NB4 (cell line): ENCODE data around the gene TMEM135.
"Not testable (repeated sequence)": the region's sequence is repeated elsewhere in the genome, so short reads cannot be mapped to it uniquely, and the experiment has no call there.

Experiments used
- DNase-seq: peaks from one replicate; pipeline ENCODE4 v3.0.0; 2010; ENCODE audit warnings: low read depth
- H3K4me3 ChIP-seq: one replicate; pipeline ENCODE4 v1.5.1; 2011; ENCODE audit warnings: mild to moderate bottlenecking, low read depth, low read length, moderate library complexity
- MYC ChIP-seq: IDR thresholded peaks from 2 replicates; pipeline ENCODE4 v1.6.1; 2011; ENCODE audit warnings: low read depth, low read length
- POLR2A ChIP-seq: IDR thresholded peaks from 2 replicates; pipeline ENCODE4 v1.6.1; 2011; ENCODE audit warnings: mild to moderate bottlenecking; ENCODE audit not compliant: insufficient read length; ENCODE audit errors: extremely low read depth
- TF ChIP-seq, protein P1 (sequence below): IDR thresholded peaks from 2 replicates; pipeline ENCODE4 v1.6.1; 2011; ENCODE audit warnings: low read depth, low read length
- TF ChIP-seq, protein P2 (sequence below): IDR thresholded peaks from one replicate; pipeline ENCODE4 v1.5.1; 2012; ENCODE audit warnings: low read depth, low read length

Gene TMEM135

DNA sequence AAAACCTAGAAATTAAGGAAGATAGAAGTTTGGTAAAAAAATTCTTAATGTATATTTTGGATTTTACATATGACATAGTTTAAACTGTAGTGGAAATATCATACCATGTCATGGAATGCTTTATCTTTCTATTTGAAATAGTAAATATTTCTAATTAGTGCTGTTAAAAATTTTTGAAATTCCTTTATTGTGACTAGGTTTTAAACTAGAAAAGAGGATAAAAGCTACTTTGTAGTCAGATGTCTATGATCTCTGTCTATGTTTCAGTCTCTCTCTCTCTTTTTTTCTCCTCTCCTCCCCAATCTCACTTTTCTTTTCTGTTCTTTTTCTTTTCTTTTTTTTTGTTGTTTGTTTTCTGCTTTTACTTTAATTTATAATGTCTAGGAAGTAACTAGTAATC lies 226.2 kb downstream of the TMEM135 start:
- TF ChIP-seq, protein P1, sequence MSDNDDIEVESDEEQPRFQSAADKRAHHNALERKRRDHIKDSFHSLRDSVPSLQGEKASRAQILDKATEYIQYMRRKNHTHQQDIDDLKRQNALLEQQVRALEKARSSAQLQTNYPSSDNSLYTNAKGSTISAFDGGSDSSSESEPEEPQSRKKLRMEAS = no peak
- TF ChIP-seq POLR2A = no peak
- TF ChIP-seq, protein P2, sequence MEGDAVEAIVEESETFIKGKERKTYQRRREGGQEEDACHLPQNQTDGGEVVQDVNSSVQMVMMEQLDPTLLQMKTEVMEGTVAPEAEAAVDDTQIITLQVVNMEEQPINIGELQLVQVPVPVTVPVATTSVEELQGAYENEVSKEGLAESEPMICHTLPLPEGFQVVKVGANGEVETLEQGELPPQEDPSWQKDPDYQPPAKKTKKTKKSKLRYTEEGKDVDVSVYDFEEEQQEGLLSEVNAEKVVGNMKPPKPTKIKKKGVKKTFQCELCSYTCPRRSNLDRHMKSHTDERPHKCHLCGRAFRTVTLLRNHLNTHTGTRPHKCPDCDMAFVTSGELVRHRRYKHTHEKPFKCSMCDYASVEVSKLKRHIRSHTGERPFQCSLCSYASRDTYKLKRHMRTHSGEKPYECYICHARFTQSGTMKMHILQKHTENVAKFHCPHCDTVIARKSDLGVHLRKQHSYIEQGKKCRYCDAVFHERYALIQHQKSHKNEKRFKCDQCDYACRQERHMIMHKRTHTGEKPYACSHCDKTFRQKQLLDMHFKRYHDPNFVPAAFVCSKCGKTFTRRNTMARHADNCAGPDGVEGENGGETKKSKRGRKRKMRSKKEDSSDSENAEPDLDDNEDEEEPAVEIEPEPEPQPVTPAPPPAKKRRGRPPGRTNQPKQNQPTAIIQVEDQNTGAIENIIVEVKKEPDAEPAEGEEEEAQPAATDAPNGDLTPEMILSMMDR = no peak
- TF ChIP-seq MYC = no peak
- no peak for DNase-seq
- H3K4me3 ChIP-seq = no peak overlapping the region

DNA sequence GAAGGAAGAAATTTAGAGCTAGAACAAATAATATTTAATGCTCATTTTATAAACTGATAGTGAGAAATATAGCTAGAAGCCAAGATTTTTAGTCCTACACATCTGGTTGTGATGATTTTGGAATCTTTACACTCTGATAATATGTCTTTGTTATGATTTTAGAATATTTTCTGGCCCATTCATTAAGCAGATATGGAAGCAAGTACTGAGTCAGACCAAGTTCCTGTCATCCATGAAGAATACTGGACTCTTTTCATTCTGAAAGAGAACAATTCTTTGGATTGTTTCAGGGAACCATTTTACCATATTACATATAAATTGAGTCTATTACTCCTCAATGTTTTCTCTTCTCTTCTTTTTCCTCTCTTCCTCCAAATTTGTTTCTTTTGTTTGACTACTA lies 227.4 kb downstream of the TMEM135 start:
- no peak overlapping the region for H3K4me3 ChIP-seq
- TF ChIP-seq POLR2A (no peak), MYC (no peak)
- TF ChIP-seq, protein P2 = no peak
- TF ChIP-seq, protein P1 = no peak
- no peak for DNase-seq

DNA sequence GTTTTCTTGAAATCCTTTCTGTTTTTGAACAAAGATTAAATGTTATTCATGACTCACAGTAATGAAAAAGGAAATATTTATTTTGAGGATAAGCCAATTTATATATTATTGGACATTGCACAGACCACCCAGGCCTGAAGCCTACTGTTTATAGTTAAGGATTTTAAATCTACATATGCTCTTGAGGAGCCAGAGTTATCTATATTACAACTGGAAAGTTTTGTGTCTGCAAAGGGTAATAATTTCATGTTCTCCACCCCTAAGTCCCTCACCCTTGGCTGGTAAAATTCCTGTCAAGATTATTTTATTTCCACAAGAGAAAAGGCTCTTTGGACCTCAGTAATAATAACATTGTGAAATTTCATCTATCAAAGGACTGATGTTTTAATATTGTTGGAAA lies 228.2 kb downstream of the TMEM135 start:
- no peak for DNase-seq
- no peak for TF ChIP-seq POLR2A
- TF ChIP-seq, protein P2 = no peak
- TF ChIP-seq, protein P1 = no peak
- TF ChIP-seq MYC = no peak
- H3K4me3 ChIP-seq = no peak overlapping the region

DNA sequence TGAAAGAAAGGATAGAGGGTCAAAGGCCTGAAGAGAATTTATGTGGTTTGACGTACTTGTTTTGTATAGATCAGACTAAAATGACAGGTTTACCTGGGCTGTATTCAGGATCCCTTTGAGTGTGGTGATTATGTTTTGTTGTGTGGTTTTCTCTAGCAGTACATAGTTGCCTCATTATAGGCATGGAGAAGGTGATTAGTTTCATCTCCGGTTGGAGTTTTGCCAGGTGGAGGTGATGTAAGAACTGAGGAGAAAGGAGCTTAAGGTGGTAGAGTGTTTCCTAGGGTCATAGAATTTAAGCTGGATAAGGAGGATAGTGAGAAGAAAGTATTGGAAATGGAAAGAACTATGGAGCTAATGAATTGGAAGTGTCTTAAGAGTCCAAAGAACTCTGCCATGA lies 229.0 kb downstream of the TMEM135 start:
- DNase-seq = no peak
- TF ChIP-seq, protein P2 = no peak
- TF ChIP-seq MYC = no peak
- no peak for TF ChIP-seq POLR2A
- TF ChIP-seq, protein P1 = no peak

DNA sequence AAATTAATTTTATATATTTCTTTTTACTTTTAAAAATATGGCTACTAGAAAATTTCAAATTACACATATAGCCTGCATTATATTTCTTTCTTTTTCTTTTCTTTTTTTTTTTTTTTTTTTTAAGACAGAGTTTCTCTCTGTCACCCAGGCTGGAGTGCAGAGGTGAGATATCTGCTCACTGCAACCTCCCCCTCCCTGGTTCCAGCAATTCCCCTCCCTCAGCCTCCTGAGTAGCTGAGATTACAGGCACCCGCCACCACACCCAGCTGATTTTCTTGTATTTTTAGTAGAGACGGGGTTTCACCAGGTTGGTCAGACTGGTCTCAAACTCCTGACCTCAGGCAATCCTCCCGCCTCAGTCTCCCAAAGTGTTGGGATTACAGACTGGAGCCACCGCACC lies 234.2 kb downstream of the TMEM135 start:
- H3K4me3 ChIP-seq, DNase-seq: not testable (repeated sequence)

More for the DNA sequence above, 229.0 kb downstream of the TMEM135 start:
- H3K4me3 ChIP-seq = no peak overlapping the region

DNA sequence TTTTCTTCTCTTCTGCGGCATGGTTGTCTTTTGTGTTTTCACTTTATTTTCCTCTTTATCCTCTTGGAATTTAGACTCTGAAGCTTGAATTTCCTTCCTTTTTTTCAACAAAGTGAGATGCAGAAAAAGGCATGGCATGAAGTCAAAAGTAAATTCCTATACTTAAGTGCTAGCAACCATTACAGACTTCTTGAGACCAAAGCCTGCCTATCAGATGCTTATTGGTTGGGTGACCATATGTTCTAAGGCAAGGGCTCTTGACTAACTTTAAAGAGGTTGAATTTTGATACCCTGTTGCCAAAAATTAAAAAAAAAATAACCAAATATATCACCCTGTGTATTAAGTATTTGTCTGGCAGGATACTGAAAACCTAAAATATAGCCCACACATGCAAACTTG lies 237.4 kb downstream of the TMEM135 start:
- no peak overlapping the region for H3K4me3 ChIP-seq
- TF ChIP-seq MYC (no peak), POLR2A (no peak)
- TF ChIP-seq, protein P2 = no peak
- TF ChIP-seq, protein P1 = no peak
- DNase-seq = no peak
